ENCODE data around the gene MVP. TPM values are rescaled to one million over a fixed set of nuclear protein-coding genes. Genes with fewer than 3 reads are reported as not detected.

The MVP gene
- total RNA-seq, 1 donor from 2014 or later, result 2.4 TPM

DNA sequence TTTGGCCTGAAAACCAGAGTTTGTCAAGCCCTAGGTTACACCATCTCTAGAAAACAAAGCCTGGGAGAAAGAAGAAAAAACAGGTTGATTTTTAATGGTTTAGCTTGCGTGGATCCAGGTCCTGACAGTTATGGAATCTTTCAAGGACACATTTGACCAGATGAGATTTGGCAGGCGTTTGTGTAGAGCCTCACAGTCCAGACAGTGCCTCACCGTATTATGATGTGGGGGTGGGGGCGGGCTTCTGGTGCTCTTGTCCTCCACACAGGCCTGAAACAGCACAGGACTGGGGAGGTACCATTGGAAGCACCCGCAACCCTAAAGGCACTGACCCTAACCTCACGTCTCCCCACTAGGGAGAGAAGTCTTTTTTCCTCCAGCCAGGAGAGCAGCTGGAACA is 19.6 kb downstream of the MVP start:
- H3K27me3 Mint-ChIP-seq (ENCODE audit: insufficient read depth, low read depth), result peaks cover 4% of the 10 kb centered on the region

DNA sequence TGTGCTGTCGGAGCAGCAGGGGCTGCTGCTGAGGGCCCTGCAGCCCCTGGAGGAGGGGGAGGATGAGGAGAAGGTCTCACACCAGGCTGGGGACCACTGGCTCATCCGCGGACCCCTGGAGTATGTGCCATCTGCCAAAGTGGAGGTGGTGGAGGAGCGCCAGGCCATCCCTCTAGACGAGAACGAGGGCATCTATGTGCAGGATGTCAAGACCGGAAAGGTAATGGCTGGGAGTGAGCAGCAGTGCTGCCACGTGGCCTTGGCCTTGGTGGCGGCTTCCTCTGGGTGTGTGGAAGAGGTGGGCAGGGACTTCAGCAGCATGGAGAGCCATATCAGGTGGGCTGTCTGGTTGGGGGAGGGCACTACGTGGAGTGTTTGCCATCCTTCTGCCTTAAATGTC is 20.0 kb downstream of the MVP start:
- Mint-ChIP-seq H3K9me3 (no peaks in the 10 kb centered on the region), H3K4me1 (peaks cover 4% of the 10 kb centered on the region), H3K27me3 (ENCODE audit: insufficient read depth, low read depth) (peaks cover 4% of the 10 kb centered on the region), H3K4me3 (no peak overlapping the region), H3K36me3 (no peaks in the 10 kb centered on the region), H3K27ac (peak overlapping the region; percentile 46)
- no peak overlapping the region for H3K27ac ChIP-seq
- no peaks in the 10 kb centered on the region for H3K27me3 ChIP-seq
- no peaks in the 10 kb centered on the region for H3K9me3 ChIP-seq (ENCODE audit: low read depth)
- H3K4me2 ChIP-seq, result no peak overlapping the region
- no peak overlapping the region for H3K9ac ChIP-seq
- no peaks in the 10 kb centered on the region for H3K36me3 ChIP-seq
- no peaks in the 10 kb centered on the region for H3F3A ChIP-seq (ENCODE audit: low read depth)
- TF ChIP-seq EZH2 (IDR thresholded peaks at IDR 0.05), result no peak
- TF ChIP-seq, protein P1, sequence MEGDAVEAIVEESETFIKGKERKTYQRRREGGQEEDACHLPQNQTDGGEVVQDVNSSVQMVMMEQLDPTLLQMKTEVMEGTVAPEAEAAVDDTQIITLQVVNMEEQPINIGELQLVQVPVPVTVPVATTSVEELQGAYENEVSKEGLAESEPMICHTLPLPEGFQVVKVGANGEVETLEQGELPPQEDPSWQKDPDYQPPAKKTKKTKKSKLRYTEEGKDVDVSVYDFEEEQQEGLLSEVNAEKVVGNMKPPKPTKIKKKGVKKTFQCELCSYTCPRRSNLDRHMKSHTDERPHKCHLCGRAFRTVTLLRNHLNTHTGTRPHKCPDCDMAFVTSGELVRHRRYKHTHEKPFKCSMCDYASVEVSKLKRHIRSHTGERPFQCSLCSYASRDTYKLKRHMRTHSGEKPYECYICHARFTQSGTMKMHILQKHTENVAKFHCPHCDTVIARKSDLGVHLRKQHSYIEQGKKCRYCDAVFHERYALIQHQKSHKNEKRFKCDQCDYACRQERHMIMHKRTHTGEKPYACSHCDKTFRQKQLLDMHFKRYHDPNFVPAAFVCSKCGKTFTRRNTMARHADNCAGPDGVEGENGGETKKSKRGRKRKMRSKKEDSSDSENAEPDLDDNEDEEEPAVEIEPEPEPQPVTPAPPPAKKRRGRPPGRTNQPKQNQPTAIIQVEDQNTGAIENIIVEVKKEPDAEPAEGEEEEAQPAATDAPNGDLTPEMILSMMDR (IDR thresholded peaks at IDR 0.05), result no peak
- TF ChIP-seq EZH2phosphoT487 (IDR thresholded peaks at IDR 0.05), result no peak
- H3K4me1 ChIP-seq, result no peaks in the 10 kb centered on the region
- no peaks in the 10 kb centered on the region for H4K20me1 ChIP-seq (ENCODE audit: low read depth)
- H3K79me2 ChIP-seq (ENCODE audit: low read depth), result no peaks in the 10 kb centered on the region
- H3K4me3 ChIP-seq, result no peak overlapping the region
- no peak for DNase-seq (ENCODE audit: low spot score)
- H2AFZ ChIP-seq (replicated peaks), result no peak overlapping the region

More for the DNA sequence above, 19.6 kb downstream of the MVP start:
- Histone ChIP-seq H2AFZ (replicated peaks) (no peak overlapping the region), H4K20me1 (ENCODE audit: low read depth) (no peaks in the 10 kb centered on the region), H3K36me3 (no peaks in the 10 kb centered on the region), H3K27me3 (no peaks in the 10 kb centered on the region), H3F3A (ENCODE audit: low read depth) (no peaks in the 10 kb centered on the region), H3K4me2 (no peak overlapping the region), H3K9me3 (ENCODE audit: low read depth) (no peaks in the 10 kb centered on the region), H3K4me1 (no peaks in the 10 kb centered on the region), H3K27ac (no peak overlapping the region), H3K9ac (no peak overlapping the region), H3K79me2 (ENCODE audit: low read depth) (no peaks in the 10 kb centered on the region), H3K4me3 (no peak overlapping the region)
- TF ChIP-seq, protein P1 (IDR thresholded peaks at IDR 0.05), result no peak
- no peak for TF ChIP-seq EZH2phosphoT487 (IDR thresholded peaks at IDR 0.05)
- no peak for TF ChIP-seq EZH2 (IDR thresholded peaks at IDR 0.05)
- Mint-ChIP-seq H3K9me3 (no peaks in the 10 kb centered on the region), H3K4me1 (peaks cover 4% of the 10 kb centered on the region), H3K36me3 (no peaks in the 10 kb centered on the region), H3K27ac (no peak overlapping the region), H3K4me3 (no peak overlapping the region)
- no peak for DNase-seq (ENCODE audit: low spot score)

DNA sequence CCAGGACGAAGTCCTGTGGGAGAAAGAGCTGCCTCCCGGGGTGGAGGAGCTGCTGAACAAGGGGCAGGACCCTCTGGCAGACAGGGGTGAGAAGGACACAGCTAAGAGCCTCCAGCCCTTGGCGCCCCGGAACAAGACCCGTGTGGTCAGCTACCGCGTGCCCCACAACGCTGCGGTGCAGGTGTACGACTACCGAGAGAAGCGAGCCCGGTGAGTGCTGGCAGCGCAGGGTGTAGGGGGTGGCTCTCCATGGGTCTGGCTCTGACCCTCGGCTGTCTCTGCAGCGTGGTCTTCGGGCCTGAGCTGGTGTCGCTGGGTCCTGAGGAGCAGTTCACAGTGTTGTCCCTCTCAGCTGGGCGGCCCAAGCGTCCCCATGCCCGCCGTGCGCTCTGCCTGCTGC is 21.4 kb downstream of the MVP start:
- no peak overlapping the region for H3K4me3 Mint-ChIP-seq
- H3K27me3 Mint-ChIP-seq (ENCODE audit: insufficient read depth, low read depth), result peaks cover 4% of the 10 kb centered on the region
- Histone ChIP-seq H3K36me3 (no peaks in the 10 kb centered on the region), H3F3A (ENCODE audit: low read depth) (no peaks in the 10 kb centered on the region), H3K4me1 (no peaks in the 10 kb centered on the region), H3K79me2 (ENCODE audit: low read depth) (no peaks in the 10 kb centered on the region), H4K20me1 (ENCODE audit: low read depth) (no peaks in the 10 kb centered on the region), H3K27ac (no peak overlapping the region), H3K4me2 (no peak overlapping the region), H3K4me3 (no peak overlapping the region), H3K9me3 (ENCODE audit: low read depth) (no peaks in the 10 kb centered on the region), H2AFZ (replicated peaks) (no peak overlapping the region), H3K27me3 (no peaks in the 10 kb centered on the region), H3K9ac (no peak overlapping the region)
- TF ChIP-seq EZH2 (IDR thresholded peaks at IDR 0.05) (no peak), EZH2phosphoT487 (IDR thresholded peaks at IDR 0.05) (no peak)
- TF ChIP-seq, protein P1 (IDR thresholded peaks at IDR 0.05), result no peak
- H3K27ac Mint-ChIP-seq, result no peak overlapping the region
- H3K4me1 Mint-ChIP-seq, result no peaks in the 10 kb centered on the region
- no peaks in the 10 kb centered on the region for H3K9me3 Mint-ChIP-seq
- DNase-seq (ENCODE audit: low spot score), result no peak
- no peaks in the 10 kb centered on the region for H3K36me3 Mint-ChIP-seq
